Hypothalamus (tissue), 51 donors: ENCODE measurements around the gene AKR1D1.
"Not testable (repeated sequence)": the region's sequence is repeated elsewhere in the genome, so short reads cannot be mapped to it uniquely, and the experiment has no call there.

Experiments used
- DNase-seq, 51 donors: peaks; one replicate each; lab custom pipeline; 2025; lab: John Stamatoyannopoulos, UW

Gene AKR1D1

DNA sequence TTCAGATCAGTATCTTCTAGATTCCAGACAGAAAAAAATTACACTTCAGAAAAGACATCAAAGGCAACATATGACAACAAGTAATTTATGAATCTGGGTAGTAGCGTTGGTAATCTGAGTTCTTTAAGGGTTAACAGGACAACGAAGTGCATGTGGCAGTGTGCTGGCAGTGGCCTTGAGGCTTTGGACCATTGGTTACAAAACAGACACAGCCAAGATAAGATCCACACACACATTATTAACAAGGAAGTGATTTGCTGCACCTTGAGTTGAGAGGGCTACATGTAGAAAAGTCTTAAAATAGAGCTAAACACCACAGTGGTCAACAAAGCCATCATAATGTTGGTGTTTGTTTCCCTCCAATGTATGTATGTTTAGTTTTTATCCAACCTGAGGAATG lies 40.6 kb downstream of the AKR1D1 start:
- no peak for DNase-seq

DNA sequence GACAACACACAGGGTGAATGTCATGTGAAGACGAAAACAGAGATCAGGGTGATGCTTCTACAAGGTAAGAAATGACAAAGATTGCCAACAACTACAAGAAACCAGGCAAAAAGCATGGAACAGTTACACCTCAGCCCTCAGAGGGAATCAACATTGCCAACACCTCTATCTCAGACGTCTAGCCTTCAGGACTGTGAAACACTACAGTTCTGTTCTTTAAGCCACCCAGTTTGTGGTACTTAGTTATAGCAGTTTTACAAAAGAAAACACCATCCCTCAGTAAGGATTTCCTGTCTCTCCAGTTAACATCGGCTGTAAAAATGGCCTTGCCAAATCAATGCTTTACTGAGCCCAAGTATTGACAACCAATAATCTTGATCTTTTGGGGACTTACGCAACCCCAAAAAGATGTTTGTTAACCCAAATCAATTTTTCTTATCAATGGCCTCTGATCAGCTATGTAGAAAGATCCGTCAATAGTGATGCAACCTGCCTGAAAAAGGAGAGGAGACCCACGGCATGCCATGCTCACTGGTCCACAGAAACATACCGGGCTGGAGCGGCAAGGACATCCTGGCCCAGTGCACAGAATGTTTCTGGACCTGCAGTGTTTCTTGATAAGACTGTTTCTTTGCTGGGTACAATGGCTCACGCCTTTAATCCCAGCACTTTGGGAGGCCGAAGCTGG lies 44.0 kb downstream of the AKR1D1 start:
- DNase-seq: no peak

DNA sequence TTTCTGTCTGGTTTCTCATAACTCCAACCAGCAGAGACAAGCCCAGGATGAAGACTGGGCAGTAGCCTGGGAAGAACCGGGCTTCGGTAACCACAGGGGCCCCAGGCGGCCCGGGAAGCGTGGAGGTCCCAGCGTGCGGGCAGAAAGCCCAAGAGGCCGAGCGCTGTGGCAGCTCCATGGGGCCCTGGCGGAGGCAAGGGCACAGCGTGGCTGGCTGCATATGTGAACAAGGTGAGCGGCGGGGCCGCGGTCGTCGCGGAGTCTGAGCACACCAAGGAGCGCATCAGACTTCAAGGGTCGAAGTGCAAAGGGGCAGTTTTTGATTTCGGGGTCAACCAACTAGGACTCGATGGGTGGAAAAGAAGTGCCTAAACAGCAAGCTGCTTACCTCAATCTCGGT lies 45.9 kb downstream of the AKR1D1 start:
- DNase-seq: no peak

DNA sequence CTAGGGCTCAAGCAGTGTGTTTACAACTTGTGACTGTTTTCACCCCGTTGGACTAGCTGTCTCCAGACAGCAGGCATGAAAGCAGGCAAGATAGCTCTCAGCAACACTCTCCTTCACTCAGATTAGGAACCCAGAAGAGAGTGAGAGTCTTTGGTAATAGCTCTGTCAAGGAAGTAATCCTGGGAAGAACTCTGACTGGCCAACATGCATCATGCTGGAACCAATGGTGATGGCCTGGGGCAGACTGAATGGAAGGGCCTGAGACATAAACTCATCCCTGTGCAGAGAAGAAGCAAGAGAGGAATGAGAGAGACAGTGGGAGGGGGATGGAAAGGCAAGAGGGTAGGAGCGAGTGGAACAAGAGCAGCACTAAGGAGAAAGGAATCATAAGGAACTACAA lies 48.9 kb downstream of the AKR1D1 start:
- no peak for DNase-seq

DNA sequence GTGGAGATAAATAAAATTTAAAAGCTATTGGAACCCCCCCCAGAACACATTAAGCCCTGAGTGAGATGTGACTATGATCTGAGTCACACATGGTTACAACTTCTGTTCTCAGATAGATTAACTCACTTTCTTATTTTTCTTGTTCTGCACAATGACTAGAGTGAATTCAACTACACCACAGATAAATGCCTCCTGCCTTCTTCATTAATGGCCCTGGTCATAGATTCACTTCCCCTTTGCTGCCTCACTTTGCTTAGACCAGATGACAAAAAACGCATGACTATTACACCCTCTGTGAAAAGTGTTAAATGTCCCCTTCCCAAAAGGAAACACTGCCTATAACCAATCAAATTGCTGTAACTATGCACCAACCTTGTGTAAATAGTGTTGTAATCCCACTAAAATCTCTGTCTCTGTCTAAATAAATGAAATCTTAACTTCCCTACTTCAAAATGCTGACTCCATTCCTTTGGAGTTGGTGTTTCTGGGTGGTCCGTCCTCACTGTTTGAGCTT lies 49.4 kb downstream of the AKR1D1 start:
- DNase-seq: peak in 1 of 51 donors; percentile 2

DNA sequence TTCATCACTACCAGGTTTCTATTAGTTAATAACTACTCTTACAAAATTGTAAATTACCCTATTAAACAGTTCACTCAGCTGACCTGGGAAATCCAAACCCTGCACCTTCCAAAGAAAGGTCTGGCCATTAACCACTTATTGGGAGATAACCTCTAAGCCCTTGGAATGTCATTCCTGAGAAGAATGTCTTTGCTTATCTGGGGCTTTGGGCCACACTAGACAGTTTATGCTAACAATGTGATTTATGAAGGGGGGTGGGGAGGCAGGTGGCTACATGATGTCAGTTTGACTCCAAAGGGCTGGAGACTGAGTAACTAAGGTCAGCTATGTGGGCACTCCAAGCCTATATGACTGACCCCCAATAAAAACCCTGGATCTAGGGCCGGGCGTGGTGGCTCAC lies 50.7 kb downstream of the AKR1D1 start:
- DNase-seq: no peak

DNA sequence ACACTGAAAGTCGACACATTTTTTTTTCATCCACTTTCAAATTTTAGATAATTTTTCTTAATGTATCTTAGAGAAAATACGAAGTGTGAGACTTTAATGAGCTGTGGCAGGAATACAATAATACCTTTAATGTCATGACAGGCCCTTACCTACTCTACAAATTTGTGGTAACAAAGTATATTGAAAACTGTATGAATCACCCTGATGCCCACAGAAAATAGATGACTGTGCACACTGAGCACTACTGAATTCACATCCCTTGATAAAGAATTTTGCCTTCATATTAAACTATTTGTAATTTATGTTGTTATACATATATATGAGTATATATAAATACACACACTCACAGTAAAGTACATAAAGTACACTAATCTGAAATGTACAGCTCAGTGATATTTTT lies 51.7 kb downstream of the AKR1D1 start:
- DNase-seq: no peak

DNA sequence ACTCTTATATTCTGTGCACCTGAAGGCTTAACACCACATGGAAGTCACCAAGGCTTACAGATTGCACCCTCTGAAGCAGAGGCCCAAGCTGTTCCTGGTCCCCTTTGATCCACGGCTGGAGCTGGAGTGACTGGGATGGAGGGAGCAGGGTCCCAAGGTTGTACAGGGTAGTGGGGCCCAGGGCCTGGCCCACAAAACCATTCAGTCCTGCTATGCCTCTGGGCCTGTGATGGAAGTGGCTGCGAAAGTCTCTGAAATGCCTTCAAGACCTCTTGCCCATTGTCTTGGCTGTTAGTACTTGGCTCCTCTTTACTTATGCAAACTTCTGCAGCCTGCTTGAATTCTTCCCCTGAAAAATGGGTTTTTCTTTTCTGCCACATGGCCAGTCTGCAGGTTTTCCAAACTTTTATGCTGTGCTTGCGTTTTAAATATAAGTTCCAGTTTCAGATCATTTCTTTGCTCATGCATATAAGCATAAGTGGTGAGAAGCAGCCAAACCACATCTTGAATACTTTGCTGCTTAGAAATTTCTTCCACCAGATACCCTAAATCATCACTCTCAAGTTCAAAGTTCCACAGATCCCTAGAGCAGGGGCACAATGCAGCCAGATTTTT lies 53.4 kb downstream of the AKR1D1 start:
- DNase-seq: no peak

DNA sequence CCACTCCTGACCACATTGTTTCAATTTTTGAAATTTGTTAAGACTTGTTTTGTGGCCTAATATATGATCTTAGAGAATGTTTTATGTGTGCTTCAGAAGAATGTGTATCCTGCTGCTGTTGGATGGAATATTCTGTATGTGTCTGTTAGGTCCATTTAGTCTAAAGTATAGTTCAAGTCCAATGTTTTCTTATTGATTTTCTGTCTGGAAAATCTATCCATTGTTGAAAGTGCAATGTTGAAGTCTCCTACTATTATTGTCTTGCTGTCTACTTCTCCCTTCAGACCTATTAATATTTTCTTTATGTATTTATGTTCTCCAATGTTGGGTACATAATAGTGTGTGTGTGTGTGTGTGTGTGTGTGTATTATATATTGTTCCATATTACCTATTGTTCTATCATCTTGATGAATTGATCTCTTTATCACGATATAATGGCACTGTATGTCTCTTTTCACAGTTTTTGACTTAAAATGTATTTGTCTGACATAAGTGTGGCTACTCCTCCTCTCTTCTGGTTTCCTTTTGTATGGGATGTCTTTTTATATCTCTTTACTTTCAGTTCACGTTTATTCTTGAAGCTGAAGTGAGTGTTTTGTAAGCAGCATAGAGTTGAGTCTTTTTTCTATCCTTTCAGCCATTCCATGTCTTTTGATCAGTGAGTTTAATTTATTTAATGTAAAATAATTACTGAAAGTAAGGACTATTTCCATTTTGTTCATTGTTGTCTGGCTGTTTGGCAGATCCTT lies 61.3 kb downstream of the AKR1D1 start:
- DNase-seq: no peak

DNA sequence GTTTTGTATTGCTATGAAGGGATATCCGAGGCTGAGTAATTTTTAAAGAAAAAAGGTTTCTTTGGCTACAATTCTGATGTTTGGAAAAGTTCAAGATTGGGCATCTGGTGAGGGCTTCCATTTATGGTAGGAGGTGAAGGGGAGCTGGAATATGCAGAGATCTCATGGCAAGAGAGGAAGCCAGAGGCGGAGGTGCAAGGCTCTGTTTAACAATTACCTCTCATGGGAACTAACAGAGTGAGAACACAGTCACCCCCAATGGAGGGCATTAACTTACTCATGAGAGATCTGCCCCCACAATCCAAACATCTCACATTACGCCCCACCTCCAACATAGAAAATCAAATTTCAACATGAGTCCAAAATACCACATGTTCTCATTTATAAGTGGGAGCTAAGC lies 62.0 kb downstream of the AKR1D1 start:
- no peak for DNase-seq

DNA sequence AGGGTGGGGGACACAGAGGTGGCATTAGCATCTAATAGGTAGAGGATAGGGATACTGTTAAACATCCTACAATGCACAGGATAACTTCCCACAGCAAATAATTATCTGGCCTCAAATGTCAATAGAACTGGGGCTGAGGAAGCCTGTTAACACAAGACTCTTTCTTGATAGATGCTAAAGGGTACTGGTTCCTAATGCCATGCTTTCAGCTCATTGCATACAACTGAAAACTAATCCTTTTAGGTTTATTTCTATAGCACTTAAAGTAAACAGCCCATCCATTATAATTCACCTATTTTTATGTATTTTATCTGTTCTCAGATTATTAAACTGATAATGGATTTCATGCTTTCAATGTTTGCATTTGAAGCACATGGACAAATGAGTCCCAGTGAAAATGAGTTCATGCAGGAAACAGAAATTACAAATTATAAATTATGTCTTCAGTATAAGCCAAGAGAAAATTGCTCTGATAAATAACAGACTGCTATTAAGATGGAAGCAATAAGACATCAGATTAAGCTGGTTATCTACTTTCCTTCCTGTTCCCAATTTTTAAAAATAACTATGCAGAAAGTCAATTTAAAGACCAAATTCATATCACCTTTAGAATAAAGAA lies 66.4 kb downstream of the AKR1D1 start:
- no peak for DNase-seq

DNA sequence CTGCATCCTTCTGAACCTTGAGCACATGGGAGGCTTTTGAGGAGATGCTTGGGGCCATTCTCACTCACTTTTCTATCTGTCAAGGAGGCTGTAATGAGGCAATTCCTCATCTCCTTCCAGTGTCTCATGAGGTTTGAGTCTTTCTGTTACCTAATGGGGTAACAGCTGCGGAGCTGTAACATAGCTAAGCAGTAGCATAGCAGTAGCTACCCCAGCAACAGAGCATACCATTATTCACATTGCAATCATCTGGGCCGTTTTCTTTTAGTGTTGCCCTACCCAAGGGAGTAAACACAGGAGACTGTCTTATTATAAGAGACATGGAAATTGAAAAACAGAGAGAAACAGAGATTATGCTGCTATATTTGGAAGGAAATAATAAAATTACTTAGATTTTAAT lies 68.7 kb downstream of the AKR1D1 start:
- no peak for DNase-seq

DNA sequence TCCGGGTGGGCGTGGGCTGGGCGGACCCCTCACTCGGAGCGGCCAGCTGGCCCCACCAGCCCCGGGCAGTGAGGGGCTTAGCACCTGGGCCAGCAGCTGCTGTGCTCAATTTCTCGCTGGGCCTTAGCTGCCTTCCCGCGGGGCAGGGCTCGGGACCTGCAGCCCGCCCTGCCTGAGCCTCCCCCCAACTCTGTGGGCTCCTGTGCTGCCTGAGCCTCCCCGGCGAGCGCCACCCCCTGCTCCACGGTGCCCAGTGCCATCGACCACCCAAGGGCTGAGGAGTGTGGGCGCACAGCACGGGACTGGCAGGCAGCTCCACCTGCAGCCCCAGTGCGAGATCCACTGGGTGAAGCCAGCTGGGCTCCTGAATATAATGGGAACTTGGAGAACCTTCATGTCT lies 70.0 kb downstream of the AKR1D1 start:
- not testable (repeated sequence) for DNase-seq

DNA sequence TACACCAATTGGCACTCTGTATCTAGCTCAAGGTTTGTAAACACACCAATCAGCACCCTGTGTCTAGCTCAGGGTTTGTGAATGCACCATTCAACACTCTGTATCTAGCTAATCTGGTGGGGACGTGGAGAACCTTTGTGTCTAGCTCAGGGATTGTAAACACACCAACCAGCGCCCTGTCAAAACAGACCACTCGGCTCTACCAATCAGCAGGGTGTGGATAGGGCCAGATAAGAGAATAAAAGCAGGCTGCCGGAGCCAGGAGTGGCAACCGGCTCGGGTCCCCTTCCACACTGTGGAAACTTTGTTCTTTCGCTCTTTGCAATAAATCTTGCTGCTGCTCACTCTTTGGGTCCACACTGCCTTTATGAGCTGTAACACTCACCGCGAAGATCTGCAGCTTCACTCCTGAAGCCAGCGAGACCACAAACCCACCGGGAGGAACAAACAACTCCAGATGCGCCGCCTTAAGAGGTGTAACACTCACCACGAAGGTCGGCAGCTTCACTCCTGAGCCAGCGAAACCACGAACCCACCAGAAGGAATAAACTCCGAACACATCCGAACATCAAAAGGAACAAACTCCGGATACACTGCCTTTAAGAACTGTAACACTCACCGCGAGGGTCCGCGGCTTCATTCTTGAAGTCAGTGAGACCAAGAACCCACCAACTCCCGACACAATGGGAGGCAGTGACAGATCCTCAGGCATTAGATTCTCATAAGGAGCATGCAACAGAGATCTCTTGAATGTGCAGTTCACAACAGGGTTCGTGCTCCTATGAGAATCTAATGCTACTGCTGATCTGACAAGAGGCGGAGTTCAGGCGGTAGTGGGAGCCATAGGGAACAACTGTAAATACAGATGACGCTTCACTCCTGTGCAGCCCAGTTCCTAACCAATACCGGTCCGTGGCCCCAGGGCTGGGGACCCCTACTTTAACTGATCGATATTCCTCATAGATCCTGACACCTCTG lies 70.8 kb downstream of the AKR1D1 start:
- not testable (repeated sequence) for DNase-seq

DNA sequence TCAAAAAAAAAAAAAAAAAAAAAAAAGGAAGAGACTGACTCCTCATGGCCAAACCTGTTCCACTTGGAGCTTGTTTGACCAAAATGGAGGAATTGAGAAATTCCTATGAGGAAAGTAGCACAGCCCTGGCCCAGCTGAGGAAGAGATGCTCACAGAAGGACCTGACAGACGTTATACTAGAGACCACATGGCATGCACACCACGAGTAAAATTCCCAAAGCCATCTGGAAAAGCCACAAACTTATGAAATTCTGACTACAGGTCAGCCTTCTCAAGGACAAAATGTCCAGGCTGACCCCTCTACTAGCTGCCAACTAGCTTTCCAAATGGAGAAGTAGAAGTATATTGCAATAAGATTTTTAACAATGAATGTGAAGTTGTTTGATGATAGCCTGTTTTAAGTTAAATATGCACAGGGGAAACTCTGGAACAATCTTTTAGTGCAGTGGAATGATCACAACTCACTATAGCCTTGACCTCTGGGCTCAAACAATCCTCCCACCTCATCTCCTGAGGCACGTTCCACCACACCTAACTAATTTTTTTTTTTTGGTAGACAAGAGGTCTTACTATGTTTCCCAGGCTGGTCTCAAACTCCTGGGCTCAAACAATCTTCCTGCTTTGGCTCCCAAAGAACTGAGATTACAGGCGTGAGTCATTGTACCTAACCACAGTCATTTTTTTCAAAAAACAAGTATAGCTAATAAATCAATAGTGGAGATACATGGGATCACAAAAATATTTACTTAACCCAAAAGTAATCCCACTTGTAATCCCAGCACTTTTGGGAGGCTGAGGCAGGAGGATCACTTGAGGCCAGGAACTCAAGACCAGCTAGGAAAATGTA lies 75.7 kb downstream of the AKR1D1 start:
- no peak for DNase-seq

DNA sequence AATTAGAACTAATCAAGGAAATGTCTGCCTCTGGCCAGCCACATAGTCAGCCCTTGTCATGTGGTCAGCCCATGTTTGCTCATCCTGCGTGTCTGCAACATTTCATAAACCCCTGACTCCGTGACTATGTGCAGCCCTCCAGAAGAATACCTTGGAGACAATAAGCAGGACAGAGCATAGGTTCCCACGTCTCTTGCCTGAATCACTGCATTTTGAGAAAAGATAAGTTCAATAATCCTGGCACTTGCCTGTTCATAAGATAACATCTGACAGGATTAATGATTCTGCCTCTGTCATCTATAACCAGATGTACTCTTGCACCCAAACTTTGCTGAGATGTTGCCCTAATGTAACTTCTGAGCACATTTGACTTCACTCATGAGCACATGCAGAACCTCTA lies 78.4 kb downstream of the AKR1D1 start:
- no peak for DNase-seq

DNA sequence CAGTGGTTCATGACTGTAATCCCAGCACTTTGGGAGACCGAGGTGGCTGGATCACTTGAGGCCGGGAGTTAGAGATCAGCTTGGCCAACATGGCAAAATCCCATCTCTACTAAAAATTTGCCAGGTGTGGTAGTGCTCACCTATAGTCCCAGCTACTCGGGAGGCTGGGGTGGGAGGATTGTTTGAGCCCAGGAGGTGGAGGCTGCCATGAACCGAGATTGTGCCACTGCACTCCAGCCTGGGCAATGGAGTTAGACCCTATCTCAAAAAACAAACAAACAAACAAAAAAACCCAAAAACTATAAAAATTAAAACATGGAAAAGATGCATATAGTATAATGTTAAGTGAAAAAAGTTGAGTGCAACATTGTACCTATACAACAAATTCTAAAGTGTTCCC lies 81.4 kb downstream of the AKR1D1 start:
- no peak for DNase-seq

DNA sequence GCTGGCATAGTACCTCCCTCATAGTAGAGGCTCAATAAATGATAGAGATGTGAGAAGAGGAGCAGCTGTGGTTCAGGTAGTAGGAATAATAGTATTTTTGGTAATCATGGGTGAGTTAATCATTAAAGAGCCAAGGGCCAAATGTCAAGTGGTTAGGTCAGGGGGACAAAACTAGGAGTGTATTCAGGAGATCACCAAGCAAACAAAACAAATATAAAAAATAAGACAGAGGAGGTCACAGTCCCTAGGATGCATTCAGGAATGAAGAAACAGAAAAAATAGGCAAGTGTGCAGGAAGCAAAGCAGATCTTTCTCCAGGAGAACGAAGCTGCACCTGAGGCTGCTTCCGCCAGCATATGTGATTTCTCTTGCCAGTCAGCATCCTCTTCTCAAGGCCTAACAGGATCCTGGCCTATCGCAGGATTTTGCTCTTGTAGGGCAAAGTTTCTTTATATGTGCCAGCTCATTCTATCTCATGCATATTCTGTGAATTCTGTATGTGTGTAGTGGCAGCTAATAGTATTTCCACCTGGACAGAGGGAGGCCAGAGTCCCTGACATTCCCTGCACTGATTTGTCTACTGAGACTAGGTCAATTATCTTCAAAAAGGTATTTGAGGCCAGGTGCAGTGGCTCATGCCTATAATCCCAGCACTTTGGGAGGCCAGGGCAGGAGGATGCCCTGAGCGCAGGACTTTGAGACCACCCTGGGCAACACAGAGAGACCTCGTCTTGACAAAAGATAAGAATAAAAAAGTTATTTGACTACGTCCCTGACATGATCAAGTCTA lies 82.7 kb downstream of the AKR1D1 start:
- no peak for DNase-seq
